HEK293T (cell line): Measurements from ENCODE around the gene CREB1.
"Not testable (repeated sequence)": the region's sequence is repeated elsewhere in the genome, so short reads cannot be mapped to it uniquely, and the experiment has no call there.

Experiments
- CTCF ChIA-PET: fragments of 350-600 bp; formaldehyde crosslinking; extraction: SDS; loops from one replicate; lab custom pipeline; 2021; ENCODE audit warnings: antibody characterized with exemption, inconsistent platforms; lab: Yijun Ruan, JAX
- POLR2A ChIA-PET: fragments of 350-600 bp; formaldehyde crosslinking; extraction: SDS; loops from one replicate; lab custom pipeline; 2020; ENCODE audit warnings: antibody characterized with exemption, inconsistent platforms; lab: Yijun Ruan, JAX
- DNase-seq: peaks from one replicate; pipeline ENCODE4 v3.0.0; 2012; ENCODE audit warnings: mixed read lengths; ENCODE audit errors: extremely low spot score
- ARNT ChIP-seq: fragments of 450-650 bp; IDR thresholded peaks from 2 replicates; pipeline ENCODE4 v1.6.1; 2017; ENCODE audit warnings: mild to moderate bottlenecking
- BHLHE40 ChIP-seq: fragments of 450-650 bp; IDR thresholded peaks from 2 replicates; pipeline ENCODE4 v1.6.1; 2016; ENCODE audit warnings: mild to moderate bottlenecking, moderate library complexity, borderline replicate concordance
- CTBP1 ChIP-seq: fragments of 450-650 bp; IDR thresholded peaks from 2 replicates; pipeline ENCODE4 v1.6.1; 2016; ENCODE audit warnings: borderline replicate concordance
- ELF4 ChIP-seq: fragments of 450-650 bp; IDR thresholded peaks from 2 replicates; pipeline ENCODE4 v1.6.1; 2017; ENCODE audit warnings: antibody characterized with exemption
- FOXA1 ChIP-seq: fragments of 450-650 bp; IDR thresholded peaks from 2 replicates; pipeline ENCODE4 v1.6.1; 2016; ENCODE audit warnings: mild to moderate bottlenecking
- FOXK2 ChIP-seq: fragments of 450-650 bp; IDR thresholded peaks from 2 replicates; pipeline ENCODE4 v1.6.1; 2016; ENCODE audit warnings: mild to moderate bottlenecking
- FOXM1 ChIP-seq: fragments of 450-650 bp; IDR thresholded peaks from 2 replicates; pipeline ENCODE4 v1.6.1; 2017; ENCODE audit warnings: mild to moderate bottlenecking, borderline replicate concordance
- HDGF ChIP-seq: fragments of 450-650 bp; IDR thresholded peaks from 2 replicates; pipeline ENCODE4 v1.6.1; 2017; ENCODE audit warnings: antibody characterized with exemption, borderline replicate concordance
- L3MBTL2 ChIP-seq: fragments of 450-650 bp; conservative IDR thresholded peaks from 2 replicates; pipeline ENCODE4 v1.6.1; 2016; ENCODE audit warnings: mild to moderate bottlenecking
- LEF1 ChIP-seq: fragments of 450-650 bp; IDR thresholded peaks from 2 replicates; pipeline ENCODE4 v1.6.1; 2017; ENCODE audit warnings: mild to moderate bottlenecking, borderline replicate concordance
- NFRKB ChIP-seq: fragments of 450-650 bp; IDR thresholded peaks from 2 replicates; pipeline ENCODE4 v1.6.1; 2016; ENCODE audit warnings: mild to moderate bottlenecking, moderate library complexity
- PKNOX1 ChIP-seq: fragments of 450-650 bp; IDR thresholded peaks from 2 replicates; pipeline ENCODE4 v1.6.1; 2016
- SP1 ChIP-seq: fragments of 450-650 bp; IDR thresholded peaks from 2 replicates; pipeline ENCODE4 v1.6.1; 2017
- SUZ12 ChIP-seq: fragments of 450-650 bp; IDR thresholded peaks from 2 replicates; pipeline ENCODE4 v1.6.1; 2016; ENCODE audit warnings: mild to moderate bottlenecking
- TARDBP ChIP-seq: fragments of 450-650 bp; IDR thresholded peaks from 2 replicates; pipeline ENCODE4 v1.6.1; 2016
- ZNF384 ChIP-seq: fragments of 450-650 bp; IDR thresholded peaks from 2 replicates; pipeline ENCODE4 v1.6.1; 2016

Gene CREB1

GRCh38 chr2:207640160-207640559 is 110.4 kb downstream of the CREB1 start:
- CTCF ChIA-PET = no interaction called here
- DNase-seq = no peak
- POLR2A ChIA-PET = interaction anchor here (1.3 kb wide), 1 partner anchor 15 kb away, joined by 4 read pairs; the partner anchor contains the start of gene METTL21A
- no peak for TF ChIP-seq PKNOX1
- TF ChIP-seq NFRKB = no peak
- TF ChIP-seq FOXA1 = no peak

GRCh38 chr2:207640661-207641060 is 110.9 kb downstream of the CREB1 start:
- no peak for DNase-seq
- TF ChIP-seq FOXM1 = no peak
- no peak for TF ChIP-seq ZNF384
- no peak for TF ChIP-seq NFRKB
- TF ChIP-seq L3MBTL2 = no peak
- no peak for TF ChIP-seq ELF4
- no peak for TF ChIP-seq SP1
- TF ChIP-seq FOXA1 = no peak
- no peak for TF ChIP-seq LEF1
- no peak for TF ChIP-seq HDGF
- POLR2A ChIA-PET = no interaction called here
- CTCF ChIA-PET = no interaction called here

- POLR2A ChIA-PET = no interaction called here
- no peak for TF ChIP-seq NFRKB
- no peak for TF ChIP-seq FOXA1
- no peak for TF ChIP-seq ZNF384
- TF ChIP-seq SP1 = no peak
- TF ChIP-seq ELF4 = no peak
- TF ChIP-seq FOXM1 = no peak
- TF ChIP-seq HDGF = no peak
- no peak for TF ChIP-seq ARNT
- TF ChIP-seq FOXK2 = no peak
- TF ChIP-seq L3MBTL2 = no peak
- TF ChIP-seq BHLHE40 = no peak
- no peak for TF ChIP-seq TARDBP
- TF ChIP-seq SUZ12 = no peak
- no peak for TF ChIP-seq LEF1
- TF ChIP-seq CTBP1 = no peak
- TF ChIP-seq PKNOX1 = no peak
- CTCF ChIA-PET = no interaction called here
- DNase-seq = no peak
These were observed 114.1 kb downstream of the CREB1 start for GRCh38 chr2:207643892-207644291.

- POLR2A ChIA-PET, DNase-seq, CTCF ChIA-PET: not testable (repeated sequence)
These were observed 116.8 kb downstream of the CREB1 start for GRCh38 chr2:207646582-207646981.
